MG63 (cell line): ENCODE results near the gene PIK3R4. TPM values are rescaled to one million over a fixed set of nuclear protein-coding genes. Genes with fewer than 3 reads are reported as not detected.

Experiments used
- DNase-seq: peaks from one replicate; pipeline ENCODE4 v3.0.0-alpha.2; 2020
- H3K27me3 ChIP-seq: fragments of 250-450 bp; sonication (Bioruptor Pico); 2 replicates; pipeline ENCODE4 v1.5.1; 2020; ENCODE audit warnings: mild to moderate bottlenecking, moderate library complexity
- H3K36me3 ChIP-seq: fragments of 250-450 bp; sonication (Bioruptor Pico); 2 replicates; pipeline ENCODE4 v1.5.1; 2020; ENCODE audit warnings: mild to moderate bottlenecking, moderate library complexity
- H3K4me3 ChIP-seq: fragments of 250-450 bp; sonication (Bioruptor Pico); 2 replicates; pipeline ENCODE4 v1.5.1; 2020; ENCODE audit warnings: mild to moderate bottlenecking, moderate library complexity
- H3K9me3 ChIP-seq: fragments of 250-450 bp; sonication (Bioruptor Pico); 2 replicates; pipeline ENCODE4 v1.5.1; 2020; ENCODE audit warnings: mild to moderate bottlenecking, moderate library complexity
- total RNA-seq: library from RNA; depleted of rRNA; stranded (reverse); fragments of >200 nt; shearing (Covaris generic); gene quantifications from 2 replicates; pipeline ENCODE4 v1.2.3, GENCODE V29; 2014; ENCODE audit warnings: low replicate concordance; rRNA removed

The PIK3R4 gene
- total RNA-seq, 1 experiment from 2014 or later = 7.3 TPM

DNA sequence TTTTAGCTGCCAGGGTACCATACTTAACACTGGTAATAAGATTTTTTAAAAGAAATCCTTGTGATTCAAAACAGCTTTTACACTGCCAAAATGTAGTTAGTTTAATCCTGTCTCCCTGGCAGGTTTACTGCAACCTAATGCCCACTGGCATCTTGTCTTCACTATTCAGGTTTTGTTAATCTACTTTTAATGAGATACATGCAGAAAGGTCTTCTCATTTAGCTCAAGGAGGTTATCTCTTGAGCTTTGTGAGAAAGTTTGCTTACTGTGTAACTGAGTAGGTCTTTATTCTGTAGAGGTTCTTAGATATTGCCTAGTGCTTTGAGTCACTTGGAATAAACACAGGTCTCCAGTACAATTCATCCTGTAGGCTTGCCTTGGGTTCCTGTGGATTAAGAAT, 110.7 kb downstream of the PIK3R4 start:
- H3K4me3 ChIP-seq = no peak overlapping the region
- peaks cover 12% of the 10 kb centered on the region for H3K27me3 ChIP-seq
- no peaks in the 10 kb centered on the region for H3K9me3 ChIP-seq
- no peaks in the 10 kb centered on the region for H3K36me3 ChIP-seq
- DNase-seq = no peak

DNA sequence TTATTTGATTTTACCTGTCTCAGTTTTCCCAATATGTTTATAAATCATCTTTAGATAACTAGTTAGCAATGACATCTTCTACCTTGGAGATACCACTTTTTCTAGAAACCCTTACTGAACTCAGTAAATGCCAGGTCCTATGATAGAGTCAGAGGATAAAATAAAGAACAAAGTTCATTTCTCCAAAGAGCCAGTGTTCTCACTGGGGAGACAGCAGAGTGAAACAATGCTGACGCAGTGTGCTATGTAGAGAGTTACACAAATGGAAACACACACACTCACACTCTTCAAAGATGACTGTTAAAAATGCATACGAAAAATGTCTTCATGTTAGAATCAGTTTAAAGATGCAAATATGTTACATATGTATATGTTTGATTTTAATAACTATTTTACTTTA, 111.3 kb downstream of the PIK3R4 start:
- Histone ChIP-seq H3K9me3 (no peaks in the 10 kb centered on the region), H3K36me3 (no peaks in the 10 kb centered on the region), H3K27me3 (peaks cover 6% of the 10 kb centered on the region; the same call in 1 of the 2 replicates), H3K4me3 (no peak overlapping the region)
- DNase-seq = no peak

Other genes starting within 250 kb of the PIK3R4 start
- gene COL6A6, start 229.7 kb downstream of the PIK3R4 start, total RNA-seq = not detected in 2 replicates
- 31.0 and 57.3 TPM in 2 replicates for gene ATP2C1, start 147.3 kb upstream of the PIK3R4 start, total RNA-seq